Anterior cingulate cortex (tissue), 58 donors: ENCODE results near the gene SULT2B1.
"Not testable (repeated sequence)": the region's sequence is repeated elsewhere in the genome, so short reads cannot be mapped to it uniquely, and the experiment has no call there.

ENCODE experiments used
- DNase-seq, 58 donors: peaks; one replicate each; lab custom pipeline; 2025; lab: John Stamatoyannopoulos, UW

Gene SULT2B1

DNA sequence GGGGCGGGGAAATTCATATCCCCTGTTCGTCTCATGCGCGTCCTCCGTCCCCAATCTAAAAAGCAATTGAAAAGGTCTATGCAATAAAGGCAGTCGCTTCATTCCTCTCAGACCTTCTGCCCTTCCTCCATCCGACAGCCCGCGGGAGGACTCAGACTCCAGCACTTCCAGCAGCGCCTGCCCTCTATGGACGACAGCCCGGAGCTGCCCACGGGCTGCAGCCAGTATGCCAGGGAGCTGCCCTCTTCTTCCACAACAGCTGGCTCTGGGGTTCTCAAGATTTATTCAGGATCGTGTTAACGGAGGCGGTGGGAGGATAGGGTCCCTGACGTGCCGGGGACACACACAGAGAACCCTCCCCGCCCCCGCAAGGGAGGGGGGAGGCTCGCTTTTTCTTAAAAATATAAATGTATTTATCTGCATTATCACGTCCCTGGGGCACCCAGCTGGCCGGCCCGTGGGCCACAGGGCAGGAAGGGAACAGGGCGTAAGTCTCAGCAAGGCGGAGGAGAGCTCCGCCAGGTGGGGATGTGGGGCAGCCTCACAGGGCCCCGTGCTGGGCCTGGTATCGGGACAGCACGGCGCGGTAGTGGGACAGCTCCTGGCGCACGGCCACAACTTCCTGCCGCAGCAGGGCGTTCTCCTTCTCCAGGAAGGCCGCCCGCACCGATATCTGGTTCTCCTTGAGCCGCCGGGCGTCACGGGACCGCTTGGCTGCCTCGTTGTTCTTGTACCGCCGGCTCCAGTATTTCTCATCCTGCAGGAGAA lies 78.5 kb downstream of the SULT2B1 start:
- DNase-seq: peak in 16 of 58 donors; percentile 26 to 71 (median 50)

GRCh38 chr19:48631225-48631624 lies 79.3 kb downstream of the SULT2B1 start:
- DNase-seq: no peak

DNA sequence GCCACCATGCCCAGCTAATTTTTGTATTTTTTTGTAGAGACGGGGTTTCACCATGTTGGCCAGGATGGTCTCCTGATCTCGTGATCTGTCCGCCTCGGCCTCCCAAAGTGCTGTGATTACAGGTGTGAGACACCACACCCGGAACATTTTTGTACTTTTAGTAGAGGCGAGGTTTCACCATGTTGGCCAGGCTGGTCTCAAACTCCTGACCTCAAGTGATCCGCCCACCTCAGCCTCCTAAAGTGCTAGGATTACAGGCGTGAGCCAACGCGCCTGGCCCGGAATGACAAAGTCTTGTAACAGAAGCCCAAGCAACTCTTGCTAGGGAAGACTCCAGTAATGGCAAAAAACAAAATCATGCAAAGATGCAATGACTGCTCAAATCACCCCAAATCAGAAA lies 80.3 kb downstream of the SULT2B1 start:
- not testable (repeated sequence) for DNase-seq

- no peak for DNase-seq
These were observed 80.7 kb downstream of the SULT2B1 start for GRCh38 chr19:48632692-48633147.

GRCh38 chr19:48633148-48634035 lies 81.4 kb downstream of the SULT2B1 start:
- no peak for DNase-seq

GRCh38 chr19:48634036-48634342 lies 82.0 kb downstream of the SULT2B1 start:
- DNase-seq: no peak

- peak; percentile 57 to 95 (median 90) for DNase-seq
These were observed 82.7 kb downstream of the SULT2B1 start for GRCh38 chr19:48634424-48635262.

- DNase-seq: peak in 49 of 58 donors; percentile 10 to 74 (median 49)
These were observed 83.4 kb downstream of the SULT2B1 start for GRCh38 chr19:48635263-48635965.

DNA sequence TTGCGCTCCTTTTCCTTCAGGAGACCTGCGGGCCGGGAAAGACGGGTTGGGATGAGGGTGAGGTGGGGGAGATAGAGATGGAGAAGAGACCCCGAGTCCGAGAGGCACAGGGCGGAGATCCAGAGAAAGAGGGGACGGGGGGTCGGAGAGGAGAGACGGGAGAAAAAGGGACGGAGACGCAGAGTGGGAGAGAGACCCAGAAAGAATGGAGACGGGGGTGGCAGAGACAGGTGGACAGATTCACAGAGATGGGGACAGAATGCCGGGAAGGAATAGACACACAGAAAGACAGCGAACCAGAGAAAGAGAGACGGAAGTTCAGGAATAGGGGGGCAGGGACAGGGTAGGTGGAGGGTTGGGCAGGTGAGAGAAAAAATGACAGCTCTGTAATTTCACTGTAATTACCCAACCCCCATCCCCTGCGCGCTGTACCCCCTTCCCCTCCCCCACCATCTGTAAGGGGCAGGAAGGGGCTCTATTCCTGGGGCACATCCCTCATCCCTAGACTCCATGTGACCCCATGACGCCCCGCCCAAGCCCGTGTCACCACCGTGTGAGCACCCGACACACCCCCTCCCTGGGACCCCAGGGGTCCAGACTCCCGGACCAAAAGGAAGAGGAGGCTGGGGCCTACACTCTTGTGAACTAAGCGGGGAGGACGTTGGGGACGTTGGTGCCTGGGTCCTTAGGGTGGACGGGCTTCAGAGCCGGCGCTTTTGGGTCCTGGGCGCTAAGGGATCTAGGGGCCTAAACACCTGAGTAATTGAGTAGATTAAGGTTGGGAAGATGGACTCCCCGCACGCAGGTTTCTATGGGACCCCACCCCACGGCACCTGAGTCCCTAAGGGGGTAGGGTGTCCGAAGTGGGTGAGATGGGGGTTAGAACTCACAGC lies 84.2 kb downstream of the SULT2B1 start:
- peak in 28 of 58 donors; percentile 15 to 65 (median 45) for DNase-seq

- DNase-seq: peak in 19 of 58 donors; percentile 60 to 85 (median 70)
These were observed 85.0 kb downstream of the SULT2B1 start, which contains the start of gene DBP for GRCh38 chr19:48636859-48637448. Gene DBP, minus strand, starts transcription at chr19:48637379. Its CDS starts 385 bp downstream, at chr19:48636994.

DNA sequence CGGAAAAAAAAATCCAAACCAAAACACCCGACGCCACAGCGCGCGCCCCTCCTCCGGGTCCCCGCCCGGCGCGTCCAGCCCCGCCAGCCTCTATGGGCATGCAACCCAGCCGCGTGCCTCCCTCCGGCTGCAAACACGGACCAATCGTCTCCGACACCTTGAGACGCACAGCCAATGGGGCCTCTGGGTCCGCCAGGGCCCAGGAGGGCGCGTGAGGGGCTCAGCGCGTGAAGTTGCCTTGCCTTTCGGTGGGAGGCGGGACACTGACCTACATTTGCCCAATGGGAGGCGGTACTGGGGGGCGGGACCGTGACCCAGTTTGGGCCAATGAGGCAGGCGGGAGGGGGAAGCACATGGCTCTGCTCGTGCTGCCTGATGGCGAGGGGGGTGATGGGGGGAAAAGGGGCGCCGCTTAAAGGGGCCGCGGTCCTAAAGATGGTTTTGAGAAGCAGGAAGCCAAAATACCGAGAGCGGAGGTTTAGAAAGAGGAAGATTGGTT lies 85.5 kb downstream of the SULT2B1 start:
- DNase-seq: peak; percentile 87 to 100 (median 99)

- peak; percentile 34 to 93 (median 84) for DNase-seq
These were observed 86.2 kb downstream of the SULT2B1 start for GRCh38 chr19:48637948-48638830.

DNA sequence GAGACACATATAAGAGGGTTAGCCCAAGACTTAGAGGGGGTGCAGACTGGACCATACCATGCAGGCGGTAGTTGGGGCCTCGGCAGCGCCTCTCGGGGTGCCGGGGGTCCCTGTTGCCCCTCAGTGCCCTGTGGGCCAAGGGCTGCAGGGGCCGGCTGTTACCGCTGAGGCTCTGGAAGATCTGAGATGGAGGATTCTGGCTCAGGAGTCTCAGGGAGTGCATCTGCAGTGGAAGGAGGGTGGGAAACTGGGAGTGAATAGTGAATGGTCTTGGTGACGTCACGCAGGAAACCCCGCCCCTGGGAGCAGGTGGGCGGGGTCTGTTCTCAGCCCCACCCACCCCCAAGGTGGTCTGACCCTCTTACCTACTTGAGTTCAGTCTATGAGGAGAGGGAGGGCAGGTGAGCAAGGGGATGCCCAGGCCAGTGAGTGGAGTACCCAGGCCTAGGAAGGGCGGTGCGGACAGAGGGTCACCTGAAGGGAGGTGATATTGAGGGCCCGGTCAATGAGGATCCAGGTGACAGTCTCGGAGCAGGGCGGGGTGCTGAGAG lies 86.9 kb downstream of the SULT2B1 start:
- DNase-seq: peak in 7 of 58 donors; percentile 9 to 44 (median 31)

DNA sequence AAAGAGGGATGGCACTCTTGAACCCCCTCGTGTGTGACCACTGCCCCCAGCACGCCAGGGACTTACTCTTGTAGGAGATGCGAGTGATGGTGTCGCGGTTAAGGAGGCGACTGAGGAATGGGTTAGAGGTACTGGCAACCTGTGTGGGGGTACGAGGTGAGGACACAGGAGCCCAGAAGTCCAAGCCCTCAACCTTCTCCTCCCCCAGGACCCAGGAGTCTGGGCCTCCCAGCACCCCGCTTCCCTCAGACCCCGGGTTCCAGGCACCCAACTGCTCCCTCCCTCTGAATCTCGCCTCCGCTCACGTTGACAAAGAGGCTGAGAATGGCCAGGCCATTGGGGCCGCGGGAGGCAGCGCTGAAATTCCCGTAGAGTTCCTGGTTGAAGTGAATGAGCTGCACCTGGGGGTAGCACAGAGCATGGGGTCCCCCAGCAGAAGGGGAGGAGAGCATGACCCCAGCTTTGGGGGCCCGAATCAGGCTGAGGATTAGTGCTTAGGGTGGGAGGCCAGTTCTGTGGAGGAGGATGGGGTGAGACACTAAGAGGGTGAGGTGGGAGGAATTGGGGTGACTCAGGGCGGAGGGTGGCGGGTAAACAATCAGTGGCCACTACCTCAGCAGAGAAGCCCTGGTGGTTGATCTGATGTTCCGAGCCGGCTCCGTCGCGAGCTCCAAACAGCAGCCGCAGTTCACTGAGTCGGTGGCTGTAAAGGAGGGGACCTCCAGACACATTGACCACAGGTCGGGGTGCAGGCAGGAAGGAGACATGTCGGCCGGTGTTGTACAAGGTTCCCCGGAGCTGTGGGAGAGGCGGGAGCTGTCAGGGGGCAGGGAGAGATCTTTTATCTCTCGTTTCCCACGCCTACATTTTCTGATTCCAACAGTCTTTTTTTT lies 87.8 kb downstream of the SULT2B1 start:
- DNase-seq: no peak

DNA sequence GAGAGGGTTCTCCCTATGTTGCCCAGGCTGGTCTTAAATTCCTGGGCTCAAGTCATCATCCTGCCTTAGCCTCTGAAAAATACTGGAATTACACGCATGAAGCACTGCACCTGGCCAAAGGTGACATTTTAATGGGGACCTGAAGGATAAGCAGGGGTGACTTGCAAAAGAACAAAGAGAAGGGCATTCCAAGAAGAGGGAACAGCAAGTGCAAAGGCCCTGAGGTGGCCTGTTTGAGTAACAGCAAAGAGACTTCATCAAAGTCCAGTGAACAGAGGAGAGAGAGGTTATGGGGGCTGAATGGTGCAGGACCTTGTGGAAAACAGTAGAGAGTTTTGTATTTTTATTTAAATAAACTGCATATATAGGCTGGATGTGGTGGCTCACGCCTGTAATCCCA lies 89.9 kb downstream of the SULT2B1 start:
- no peak for DNase-seq

DNA sequence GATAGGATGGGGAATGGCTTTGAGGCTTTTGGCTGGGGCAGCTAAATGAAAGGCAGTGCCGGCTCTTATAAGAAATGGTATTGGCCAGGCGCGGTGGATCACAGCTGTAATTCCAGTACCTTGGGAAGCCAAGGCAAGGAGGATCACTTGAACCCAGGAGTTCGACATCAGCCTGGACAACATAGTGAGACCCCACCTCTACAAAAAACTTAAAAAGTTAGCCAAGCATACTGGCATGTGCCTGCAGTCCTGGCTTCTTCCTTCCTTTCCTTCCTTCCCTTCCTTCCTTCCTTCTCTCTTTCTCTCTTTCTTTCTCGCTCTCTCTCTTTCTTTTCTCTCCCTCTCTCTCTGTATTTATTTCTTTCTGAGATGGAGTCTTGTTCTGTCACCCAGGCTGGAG lies 90.9 kb downstream of the SULT2B1 start:
- DNase-seq: no peak
